ENCODE measurements around the gene MICAL1.

- TF ChIP-seq POLR2A (IDR thresholded peaks at IDR 0.05; ENCODE audit: low read depth, low read length) (no peak), BRCA1 (IDR thresholded peaks at IDR 0.05; ENCODE audit: low read depth, low read length) (no peak), EP300 (IDR thresholded peaks at IDR 0.05; ENCODE audit: borderline replicate concordance in 1 of 2, control insufficient read depth in 1 of 2, low read depth in 2 of 2, low read length in 2 of 2) (no peak), ZNF24 (IDR thresholded peaks at IDR 0.05) (no peak), NR2C2 (IDR thresholded peaks at IDR 0.05; ENCODE audit: borderline replicate concordance, control insufficient read depth, insufficient read length, low read depth) (no peak), YY1 (IDR thresholded peaks at IDR 0.05; ENCODE audit: low read depth, low read length) (no peak), MTA3 (IDR thresholded peaks at IDR 0.05; ENCODE audit: borderline replicate concordance, low read length) (no peak)
Measured at GRCh38 chr6:109478222-109478805, 22.7 kb upstream of the MICAL1 start.

All from GM12878 (cell line).